OCI-LY7 (cell line): ENCODE results near the gene TMEM272. TPM values are rescaled to one million over a fixed set of nuclear protein-coding genes. Genes with fewer than 3 reads are reported as not detected.
A peak's percentile ranks its signal among the peaks of the same experiment; 100 is the strongest.

Source experiments
- BruUV-seq: library from RNA; stranded (reverse); fragments of 400-500 nt; replicated peaks from 2 replicates; lab custom pipeline; 2021; lab: Mats Ljungman, UMichigan
- CTCF ChIA-PET: fragments of 300-600 bp; sonication (Branson Sonifier 250); formaldehyde crosslinking; loops from one replicate; lab custom pipeline; 2022; ENCODE audit warnings: antibody characterized with exemption; ENCODE audit not compliant: unreplicated experiment; lab: Charles Lee
- POLR2A ChIA-PET: fragments of 300-600 bp; sonication (Branson Sonifier 250); formaldehyde crosslinking; loops from one replicate; lab custom pipeline; 2022; ENCODE audit warnings: antibody characterized with exemption; lab: Charles Lee
- DNase-seq: peaks from one replicate; pipeline ENCODE4 v3.0.0-alpha.2; 2015; ENCODE audit warnings: low spot score
- H2AFZ ChIP-seq: fragments of 200-600 bp; sonication (generic), shearing (Covaris generic); 2 replicates; pipeline ENCODE4 v1.6.1; 2014; ENCODE audit warnings: mild to moderate bottlenecking, antibody characterized with exemption, low read length, moderate library complexity
- H3K27ac ChIP-seq: fragments of 200-600 bp; sonication (generic); 2 replicates; pipeline ENCODE4 v1.5.1; 2014; ENCODE audit warnings: mixed run types, low read depth, mild to moderate bottlenecking, moderate library complexity, low read length, inconsistent platforms; ENCODE audit not compliant: poor library complexity, severe bottlenecking
- H3K36me3 ChIP-seq: fragments of 200-600 bp; sonication (generic); 2 replicates; pipeline ENCODE4 v1.6.1; 2014; ENCODE audit warnings: mild to moderate bottlenecking, antibody characterized with exemption, low read length, moderate library complexity, mixed read lengths; ENCODE audit not compliant: insufficient read depth
- H3K4me1 ChIP-seq: fragments of 200-600 bp; sonication (generic); 2 replicates; pipeline ENCODE4 v1.5.1; 2014; ENCODE audit warnings: mild to moderate bottlenecking, low read length; ENCODE audit not compliant: insufficient read depth, poor library complexity, severe bottlenecking
- H3K4me2 ChIP-seq: fragments of 200-600 bp; sonication (generic); 2 replicates; pipeline ENCODE4 v1.6.1; 2014; ENCODE audit warnings: mild to moderate bottlenecking, low read length
- H3K4me3 ChIP-seq: fragments of 200-600 bp; sonication (generic); 2 replicates; pipeline ENCODE4 v1.5.1; 2014; ENCODE audit warnings: mild to moderate bottlenecking, low read depth, low read length; ENCODE audit not compliant: poor library complexity, severe bottlenecking
- H3K79me2 ChIP-seq: fragments of 200-600 bp; sonication (generic); 2 replicates; pipeline ENCODE4 v1.6.1; 2016; ENCODE audit warnings: low read depth, mild to moderate bottlenecking, low read length, moderate library complexity, mixed read lengths; ENCODE audit not compliant: insufficient read depth
- H3K9me2 ChIP-seq: fragments of 200-600 bp; sonication (generic); 2 replicates; pipeline ENCODE4 v1.6.1; 2016; ENCODE audit warnings: mild to moderate bottlenecking, low read length, mixed read lengths; ENCODE audit not compliant: insufficient read depth
- H3K9me3 ChIP-seq: fragments of 200-600 bp; sonication (generic); 2 replicates; pipeline ENCODE4 v1.6.1; 2014; ENCODE audit warnings: mild to moderate bottlenecking, mixed run types, low read length, mixed read lengths
- H4K20me1 ChIP-seq: fragments of 200-600 bp; sonication (generic); 2 replicates; pipeline ENCODE4 v1.6.1; 2014; ENCODE audit warnings: mild to moderate bottlenecking, antibody characterized with exemption, low read length, moderate library complexity, mixed read lengths; ENCODE audit not compliant: insufficient read depth
- CTCF ChIP-seq: fragments of 200-600 bp; sonication (generic); conservative IDR thresholded peaks from 2 replicates; pipeline ENCODE4 v1.5.1; 2014; ENCODE audit warnings: mild to moderate bottlenecking, antibody characterized with exemption, low read length, moderate library complexity, mixed read lengths
- EZH2phosphoT487 ChIP-seq: fragments of 200-600 bp; sonication (generic); IDR thresholded peaks from 2 replicates; pipeline ENCODE4 v1.6.1; 2018; ENCODE audit warnings: low read depth, borderline replicate concordance, mild to moderate bottlenecking, mixed run types, antibody characterized with exemption, low read length, moderate library complexity, mixed read lengths
- intact Hi-C: fragments of 100-400 bp; cut with micrococcal nuclease; formaldehyde crosslinking; loops from one replicate; pipeline ENCODE4 v1.10.0; 2022; ENCODE audit not compliant: unreplicated experiment
- total RNA-seq, 2 experiments: library from RNA; depleted of rRNA in 1 of 2; stranded (reverse); fragments of >200 nt in 1 of 2; shearing (Covaris generic) in 1 of 2; gene quantifications; 2 replicates each; pipeline ENCODE4 v1.2.3, GENCODE V29; 2014 to 2022

Gene TMEM272
- total RNA-seq, 2 experiments from 2014 or later = 0.41 to 0.46 TPM

- TF ChIP-seq EZH2phosphoT487 = no peak
- TF ChIP-seq CTCF = peak; percentile 88
- DNase-seq = peak; percentile 83
- CTCF ChIA-PET = interaction anchor here (0.8 to 5.7 kb wide), 9 partner anchors 10 to 380 kb away, joined by 3 to 79 read pairs (median 5); partner anchors contain the start of gene INTS6
Measured at GRCh38 chr13:51832471-51833152, 12.4 kb downstream of the TMEM272 start.

DNA sequence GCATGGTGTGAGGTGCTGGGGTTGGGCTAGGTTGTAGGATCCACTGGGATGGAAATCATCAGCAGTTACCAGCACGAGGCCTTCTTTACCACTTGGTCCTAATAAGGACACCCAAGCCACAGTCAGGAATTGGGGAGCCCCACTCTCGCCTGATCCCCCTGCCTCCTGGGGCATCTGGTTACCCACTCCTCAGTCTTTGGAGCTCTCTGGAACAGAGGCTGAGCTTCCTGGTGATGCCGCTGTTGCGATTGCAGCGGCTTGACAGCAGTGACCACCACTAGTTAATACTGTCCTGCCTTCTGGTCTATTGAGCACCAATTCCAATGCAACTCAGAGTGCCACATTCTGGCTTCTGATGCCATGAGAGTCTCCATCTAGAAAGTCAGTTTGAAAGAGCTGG lies 13.5 kb downstream of the TMEM272 start:
- Histone ChIP-seq H2AFZ (peak overlapping the region; percentile 73), H3K4me1 (peaks cover 87% of the 10 kb centered on the region), H3K36me3 (no peaks in the 10 kb centered on the region), H3K27ac (peak overlapping the region; percentile 95), H4K20me1 (no peaks in the 10 kb centered on the region), H3K4me3 (peak overlapping the region; percentile 41), H3K4me2 (peak overlapping the region; percentile 77), H3K9me2 (no peaks in the 10 kb centered on the region), H3K79me2 (no peaks in the 10 kb centered on the region), H3K9me3 (no peaks in the 10 kb centered on the region)
- TF ChIP-seq CTCF = no peak
- ChIA-PET POLR2A (interaction anchor here (0.6 to 5.3 kb wide), 10 partner anchors 10 to 686 kb away, joined by 3 to 80 read pairs (median 4); partner anchors contain the start of gene INTS6), CTCF (interaction anchor here (0.9 to 5.7 kb wide), 7 partner anchors 10 to 36 kb away, joined by 3 to 79 read pairs (median 5); no protein-coding TSS in a partner anchor)
- no peak for DNase-seq
- BruUV-seq = no TSS peak
- intact Hi-C loops = no loop called here

More at GRCh38 chr13:51832471-51833152, 12.4 kb downstream of the TMEM272 start:
- Histone ChIP-seq H3K9me3 (no peaks in the 10 kb centered on the region), H3K36me3 (no peaks in the 10 kb centered on the region), H4K20me1 (no peaks in the 10 kb centered on the region), H3K27ac (peak overlapping the region; percentile 95), H3K4me1 (peaks cover 76% of the 10 kb centered on the region), H3K4me2 (peak overlapping the region; percentile 77), H2AFZ (peak overlapping the region; percentile 73), H3K9me2 (no peaks in the 10 kb centered on the region), H3K79me2 (no peaks in the 10 kb centered on the region), H3K4me3 (peak overlapping the region; percentile 41)
- intact Hi-C loops = loop anchor here (1.0 kb wide), 3 partner anchors 17 to 247 kb away; no protein-coding TSS in a partner anchor
- no TSS peak for BruUV-seq
- POLR2A ChIA-PET = interaction anchor here (0.7 to 5.3 kb wide), 10 partner anchors 10 to 379 kb away, joined by 3 to 80 read pairs (median 6); partner anchors contain the start of gene INTS6
